Measurements from ENCODE around the gene SLC28A1.

SLC28A1 gene

DNA sequence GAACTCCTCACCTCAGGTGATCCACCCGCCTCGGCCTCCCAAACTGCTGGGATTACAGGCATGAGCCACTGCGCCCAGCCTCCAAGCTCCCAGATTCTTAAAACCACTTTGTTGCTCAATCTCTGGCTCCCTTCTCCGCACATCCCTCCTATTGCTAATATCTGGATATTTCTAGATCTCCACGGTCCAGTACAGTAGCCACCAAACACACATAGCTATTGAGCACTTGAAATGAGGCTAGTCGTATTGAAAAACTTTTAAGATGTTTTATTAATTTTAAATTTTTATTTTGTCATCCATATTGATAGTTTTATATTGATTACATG is 44.3 kb downstream of the SLC28A1 start:
- no peak for DNase-seq (ENCODE audit: low read depth)
- no peak for TF ChIP-seq POLR2A (IDR thresholded peaks at IDR 0.05; ENCODE audit: extremely low read depth, insufficient read length)
- TF ChIP-seq, protein P1, sequence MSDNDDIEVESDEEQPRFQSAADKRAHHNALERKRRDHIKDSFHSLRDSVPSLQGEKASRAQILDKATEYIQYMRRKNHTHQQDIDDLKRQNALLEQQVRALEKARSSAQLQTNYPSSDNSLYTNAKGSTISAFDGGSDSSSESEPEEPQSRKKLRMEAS (IDR thresholded peaks at IDR 0.05; ENCODE audit: low read depth, low read length), result no peak
- no peak for TF ChIP-seq MYC (IDR thresholded peaks at IDR 0.05; ENCODE audit: low read depth, low read length)
- TF ChIP-seq, protein P2, sequence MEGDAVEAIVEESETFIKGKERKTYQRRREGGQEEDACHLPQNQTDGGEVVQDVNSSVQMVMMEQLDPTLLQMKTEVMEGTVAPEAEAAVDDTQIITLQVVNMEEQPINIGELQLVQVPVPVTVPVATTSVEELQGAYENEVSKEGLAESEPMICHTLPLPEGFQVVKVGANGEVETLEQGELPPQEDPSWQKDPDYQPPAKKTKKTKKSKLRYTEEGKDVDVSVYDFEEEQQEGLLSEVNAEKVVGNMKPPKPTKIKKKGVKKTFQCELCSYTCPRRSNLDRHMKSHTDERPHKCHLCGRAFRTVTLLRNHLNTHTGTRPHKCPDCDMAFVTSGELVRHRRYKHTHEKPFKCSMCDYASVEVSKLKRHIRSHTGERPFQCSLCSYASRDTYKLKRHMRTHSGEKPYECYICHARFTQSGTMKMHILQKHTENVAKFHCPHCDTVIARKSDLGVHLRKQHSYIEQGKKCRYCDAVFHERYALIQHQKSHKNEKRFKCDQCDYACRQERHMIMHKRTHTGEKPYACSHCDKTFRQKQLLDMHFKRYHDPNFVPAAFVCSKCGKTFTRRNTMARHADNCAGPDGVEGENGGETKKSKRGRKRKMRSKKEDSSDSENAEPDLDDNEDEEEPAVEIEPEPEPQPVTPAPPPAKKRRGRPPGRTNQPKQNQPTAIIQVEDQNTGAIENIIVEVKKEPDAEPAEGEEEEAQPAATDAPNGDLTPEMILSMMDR (IDR thresholded peaks at IDR 0.05; ENCODE audit: low read depth, low read length), result no peak
- H3K4me3 ChIP-seq (ENCODE audit: low read depth, low read length), result no peak overlapping the region

DNA sequence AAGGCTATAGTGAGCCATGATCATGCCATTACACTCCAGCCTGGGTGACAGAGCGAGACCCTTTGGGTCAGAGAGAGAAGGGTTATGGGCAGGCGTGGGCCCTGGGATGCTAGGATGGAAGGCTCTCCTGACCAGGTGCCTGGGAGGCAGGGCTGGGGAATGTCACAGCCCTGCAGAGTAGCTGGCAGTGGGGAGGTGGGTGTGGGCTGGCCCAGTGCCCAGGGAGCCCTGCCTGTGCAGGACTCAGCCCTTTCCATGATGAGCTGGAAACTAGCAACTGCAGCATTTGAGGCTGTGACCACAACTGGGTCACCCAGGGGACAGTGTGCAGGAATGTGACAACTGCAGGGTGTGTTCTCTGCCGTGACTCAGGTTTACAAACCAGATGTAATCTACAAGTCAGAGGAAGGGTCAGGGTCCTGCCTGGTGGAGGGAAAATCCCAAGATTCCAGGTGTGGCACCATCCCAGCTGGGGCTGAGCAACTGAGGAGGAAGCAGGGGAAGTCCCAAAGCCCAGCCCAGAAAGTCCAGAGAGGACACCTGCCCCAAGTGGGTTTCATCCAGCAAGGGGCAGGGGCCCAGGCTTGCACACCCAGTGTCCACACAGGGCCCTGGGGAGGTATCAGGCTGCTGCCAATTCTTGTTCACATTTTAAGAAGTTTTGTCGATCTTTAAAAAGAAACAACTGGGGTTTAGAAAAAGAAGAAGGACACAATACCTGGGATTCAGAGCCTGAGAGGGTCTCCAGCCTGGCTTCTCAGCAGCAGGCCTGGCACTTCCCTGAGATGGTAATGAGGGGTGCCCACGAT is 45.5 kb downstream of the SLC28A1 start:
- H3K4me3 ChIP-seq (ENCODE audit: low read depth, low read length), result no peak overlapping the region
- DNase-seq (ENCODE audit: low read depth), result peak; percentile 69
- TF ChIP-seq, protein P2 (IDR thresholded peaks at IDR 0.05; ENCODE audit: low read depth, low read length), result no peak
- TF ChIP-seq, protein P1 (IDR thresholded peaks at IDR 0.05; ENCODE audit: low read depth, low read length), result no peak
- TF ChIP-seq POLR2A (IDR thresholded peaks at IDR 0.05; ENCODE audit: extremely low read depth, insufficient read length) (no peak), MYC (IDR thresholded peaks at IDR 0.05; ENCODE audit: low read depth, low read length) (no peak)

DNA sequence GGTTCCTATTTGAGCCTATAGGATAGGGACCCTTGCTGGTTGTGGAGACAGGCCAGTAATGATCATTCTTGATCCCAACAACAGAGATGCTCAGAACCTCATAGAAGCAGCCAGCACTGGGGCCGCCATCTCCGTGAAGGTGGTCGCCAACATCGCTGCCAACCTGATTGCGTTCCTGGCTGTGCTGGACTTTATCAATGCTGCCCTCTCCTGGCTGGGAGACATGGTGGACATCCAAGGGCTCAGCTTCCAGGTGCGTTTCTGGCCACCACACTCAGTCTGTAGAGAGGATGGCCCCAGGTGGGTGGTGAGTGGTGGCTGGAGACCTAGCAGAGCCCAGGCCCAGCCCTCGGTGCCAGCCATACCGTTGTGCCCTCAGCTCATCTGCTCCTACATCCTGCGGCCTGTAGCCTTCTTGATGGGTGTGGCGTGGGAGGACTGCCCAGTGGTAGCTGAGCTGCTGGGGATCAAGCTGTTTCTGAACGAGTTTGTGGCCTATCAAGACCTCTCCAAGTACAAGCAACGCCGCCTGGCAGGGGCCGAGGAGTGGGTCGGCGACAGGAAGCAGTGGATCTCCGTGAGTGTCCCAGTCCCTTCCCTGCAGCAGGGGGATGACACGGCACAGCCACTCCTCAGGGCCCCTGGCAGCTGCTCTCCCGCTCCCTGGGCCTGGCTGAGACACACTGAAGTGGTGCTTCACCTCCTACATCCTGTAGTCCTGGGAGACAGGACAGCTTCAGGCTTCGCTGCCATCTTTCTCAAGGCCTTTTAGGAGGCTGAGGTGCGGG is 50.7 kb downstream of the SLC28A1 start:
- no peak for TF ChIP-seq POLR2A (IDR thresholded peaks at IDR 0.05; ENCODE audit: extremely low read depth, insufficient read length)
- TF ChIP-seq, protein P2 (IDR thresholded peaks at IDR 0.05; ENCODE audit: low read depth, low read length), result peak; percentile 2
- DNase-seq (ENCODE audit: low read depth), result no peak
- H3K4me3 ChIP-seq (ENCODE audit: low read depth, low read length), result no peak overlapping the region

DNA sequence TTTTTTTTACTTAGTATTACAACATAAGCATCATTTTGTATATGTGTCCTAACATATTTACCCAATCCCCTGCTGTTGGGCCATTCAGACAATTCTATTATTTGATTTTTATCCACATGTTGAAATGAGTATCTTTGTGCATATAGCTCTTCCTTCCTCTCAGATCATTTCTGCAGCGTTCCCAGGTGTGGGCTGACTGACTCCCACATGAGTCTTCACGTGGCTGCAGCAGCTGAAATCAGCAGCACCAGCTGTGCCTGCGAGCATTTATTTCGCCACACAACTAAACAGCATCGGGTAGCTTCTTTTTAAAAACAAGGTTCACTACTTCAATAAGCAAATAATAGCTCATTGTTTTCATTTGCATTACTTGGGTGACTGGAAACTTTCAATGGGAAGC is 52.7 kb downstream of the SLC28A1 start:
- TF ChIP-seq, protein P2 (IDR thresholded peaks at IDR 0.05; ENCODE audit: low read depth, low read length), result no peak
- TF ChIP-seq, protein P1 (IDR thresholded peaks at IDR 0.05; ENCODE audit: low read depth, low read length), result peak; percentile 85
- TF ChIP-seq POLR2A (IDR thresholded peaks at IDR 0.05; ENCODE audit: extremely low read depth, insufficient read length), result no peak
- peak; percentile 61; the same call in 1 of the 2 replicates for TF ChIP-seq MYC (IDR thresholded peaks at IDR 0.05; ENCODE audit: low read depth, low read length)
- DNase-seq (ENCODE audit: low read depth), result peak; percentile 52
- no peak overlapping the region for H3K4me3 ChIP-seq (ENCODE audit: low read depth, low read length)

DNA sequence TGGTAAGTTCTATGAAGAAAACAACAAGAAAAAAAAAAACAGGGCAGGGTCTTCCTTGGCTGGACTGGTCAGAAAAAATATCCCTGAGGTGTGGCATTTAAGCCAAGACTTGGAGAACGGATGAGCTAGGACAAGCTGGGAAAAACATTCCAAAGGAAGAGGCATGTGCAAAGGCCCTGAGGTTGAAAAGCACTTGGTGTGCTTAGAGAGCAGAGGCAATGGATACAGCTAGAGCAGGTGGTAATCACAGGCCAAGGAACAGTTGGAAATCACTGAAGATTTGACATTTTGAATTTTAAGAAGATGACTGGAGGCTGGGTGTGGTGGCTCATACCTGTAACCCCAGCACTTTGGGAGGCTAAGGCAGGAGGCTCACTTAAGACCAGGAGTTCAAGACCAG is 54.3 kb downstream of the SLC28A1 start:
- TF ChIP-seq, protein P2 (IDR thresholded peaks at IDR 0.05; ENCODE audit: low read depth, low read length), result no peak
- TF ChIP-seq POLR2A (IDR thresholded peaks at IDR 0.05; ENCODE audit: extremely low read depth, insufficient read length), result no peak
- TF ChIP-seq, protein P1 (IDR thresholded peaks at IDR 0.05; ENCODE audit: low read depth, low read length), result no peak
- TF ChIP-seq MYC (IDR thresholded peaks at IDR 0.05; ENCODE audit: low read depth, low read length), result no peak
- no peak for DNase-seq (ENCODE audit: low read depth)
- no peak overlapping the region for H3K4me3 ChIP-seq (ENCODE audit: low read depth, low read length)
